NCI-H1105 treated with DMSO at 0.1 percent for 48 hours (cell line): Measurements from ENCODE around the gene SPACA9.

ENCODE experiments used
- DNase-seq: peaks from one replicate; lab custom pipeline; 2025; lab: John Stamatoyannopoulos, UW

Gene SPACA9

GRCh38 chr9:132894862-132895835 is 16.5 kb downstream of the SPACA9 start:
- DNase-seq: no peak

- DNase-seq: no peak
Observed at GRCh38 chr9:132896264-132896663, 17.6 kb downstream of the SPACA9 start.

- no peak for DNase-seq
Observed at GRCh38 chr9:132896906-132897305, 18.2 kb downstream of the SPACA9 start.

- no peak for DNase-seq
Observed at GRCh38 chr9:132898051-132898450, 19.4 kb downstream of the SPACA9 start.

- peak; percentile 55 for DNase-seq
Observed at GRCh38 chr9:132901858-132902831, 23.4 kb downstream of the SPACA9 start.

GRCh38 chr9:132903574-132904492 is 25.1 kb downstream of the SPACA9 start:
- DNase-seq: no peak

- no peak for DNase-seq
Observed at GRCh38 chr9:132905726-132906125, 27.0 kb downstream of the SPACA9 start.

DNA sequence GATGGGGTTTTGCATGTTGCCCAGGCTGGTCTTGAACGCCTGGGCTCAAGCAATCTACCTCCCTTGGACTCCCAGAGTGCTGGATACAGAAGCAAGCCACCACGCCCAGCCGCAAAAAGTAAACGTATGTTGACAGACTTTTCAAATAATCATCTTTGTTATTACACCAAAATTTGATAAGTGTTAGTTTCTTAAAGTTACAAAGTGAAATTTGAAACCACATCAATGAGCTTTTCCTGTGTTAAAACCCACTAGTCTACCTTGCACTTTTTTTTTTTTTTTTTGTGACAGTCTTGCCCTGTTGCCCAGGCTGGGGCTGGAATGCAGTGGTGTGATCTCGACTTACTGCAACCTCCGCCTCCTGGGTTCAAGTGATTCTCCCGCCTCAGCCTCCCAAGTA is 29.9 kb downstream of the SPACA9 start:
- DNase-seq: no peak

DNA sequence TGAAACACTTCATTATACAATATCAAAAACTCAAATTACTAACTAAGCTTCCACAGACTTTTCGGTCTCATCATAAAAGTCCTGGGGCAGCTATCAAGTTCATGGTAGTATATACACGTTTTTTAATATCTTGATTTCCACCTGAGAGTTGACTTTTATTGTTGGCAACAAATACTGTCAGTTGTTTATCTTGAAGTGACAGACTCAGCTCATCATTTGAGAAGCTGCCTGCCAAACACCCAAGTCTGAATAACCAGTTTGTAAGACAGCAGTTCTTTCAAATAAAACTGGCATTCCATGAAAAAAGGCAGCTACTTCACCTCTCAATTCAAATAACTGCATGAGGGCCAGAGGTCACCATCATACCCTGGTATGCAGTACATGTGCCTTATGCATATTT is 30.6 kb downstream of the SPACA9 start:
- DNase-seq: no peak

DNA sequence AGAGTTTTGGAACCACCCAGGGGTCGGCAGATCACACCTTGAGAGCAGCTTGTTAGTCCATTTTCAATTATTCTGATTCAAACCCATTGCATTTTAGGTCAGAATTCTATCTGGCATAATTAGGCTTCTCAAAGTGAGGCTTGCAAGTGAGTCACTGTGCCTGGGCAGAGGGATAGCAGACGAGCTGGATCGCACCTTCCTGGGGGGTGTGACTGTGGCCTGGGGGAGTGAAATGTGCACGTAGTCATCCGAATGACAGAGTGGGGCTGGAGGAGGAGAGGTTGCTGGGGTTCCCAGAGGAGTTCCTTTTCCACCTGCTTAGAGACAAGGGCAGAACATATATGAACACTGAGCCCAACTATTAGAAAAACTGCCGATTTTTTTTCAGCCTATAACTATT is 31.7 kb downstream of the SPACA9 start:
- no peak for DNase-seq

DNA sequence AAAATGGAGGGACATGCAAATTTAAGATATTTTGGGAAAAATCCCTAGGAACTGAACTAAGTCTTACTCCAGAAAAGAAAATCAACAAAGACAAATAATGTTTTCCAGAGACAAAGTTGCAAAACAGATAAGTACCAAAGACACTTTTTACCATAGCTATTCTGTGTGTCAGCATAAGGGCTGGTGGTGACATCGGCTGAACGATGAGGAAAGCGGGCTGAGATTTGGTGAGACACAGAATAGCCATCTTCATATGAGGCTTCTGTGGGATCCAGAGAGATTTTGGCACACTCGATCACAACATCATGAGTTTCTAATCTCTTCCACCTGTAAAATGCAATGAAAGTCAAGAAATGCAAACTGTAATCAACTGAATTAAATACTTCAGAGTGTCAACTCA is 33.4 kb downstream of the SPACA9 start:
- DNase-seq: no peak

GRCh38 chr9:132914924-132915323 is 36.2 kb downstream of the SPACA9 start:
- DNase-seq: no peak

DNA sequence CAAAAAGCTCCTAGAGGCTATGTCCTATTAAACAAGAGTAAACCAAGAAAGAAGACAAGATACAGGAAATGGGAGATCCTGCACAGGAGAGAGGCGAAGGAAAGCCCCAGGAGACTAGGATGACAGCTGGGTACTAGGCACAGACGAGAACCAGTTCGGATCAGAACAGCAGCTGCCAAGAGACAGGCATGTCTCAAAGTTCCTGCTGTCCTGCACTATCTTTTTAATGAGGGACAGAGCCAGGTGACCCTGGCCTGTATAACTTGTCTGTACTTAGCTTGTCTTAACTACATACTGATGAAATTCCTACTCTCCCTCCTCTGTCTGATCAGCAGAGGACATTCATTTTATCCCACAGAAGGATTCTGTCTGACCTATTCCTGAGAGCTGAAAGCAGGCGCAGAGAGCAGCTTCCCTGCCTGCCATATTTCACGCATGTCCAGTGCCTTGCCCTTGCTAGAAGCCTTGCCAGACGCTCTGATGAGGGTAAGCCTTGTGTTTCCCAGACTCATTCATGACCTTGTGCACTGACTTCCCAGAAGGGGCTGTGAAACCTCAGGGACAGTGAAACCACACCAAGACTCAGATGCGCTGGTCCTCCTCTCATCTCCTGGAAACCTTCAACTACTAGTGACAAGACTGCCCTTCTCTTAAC is 41.0 kb downstream of the SPACA9 start:
- no peak for DNase-seq

DNA sequence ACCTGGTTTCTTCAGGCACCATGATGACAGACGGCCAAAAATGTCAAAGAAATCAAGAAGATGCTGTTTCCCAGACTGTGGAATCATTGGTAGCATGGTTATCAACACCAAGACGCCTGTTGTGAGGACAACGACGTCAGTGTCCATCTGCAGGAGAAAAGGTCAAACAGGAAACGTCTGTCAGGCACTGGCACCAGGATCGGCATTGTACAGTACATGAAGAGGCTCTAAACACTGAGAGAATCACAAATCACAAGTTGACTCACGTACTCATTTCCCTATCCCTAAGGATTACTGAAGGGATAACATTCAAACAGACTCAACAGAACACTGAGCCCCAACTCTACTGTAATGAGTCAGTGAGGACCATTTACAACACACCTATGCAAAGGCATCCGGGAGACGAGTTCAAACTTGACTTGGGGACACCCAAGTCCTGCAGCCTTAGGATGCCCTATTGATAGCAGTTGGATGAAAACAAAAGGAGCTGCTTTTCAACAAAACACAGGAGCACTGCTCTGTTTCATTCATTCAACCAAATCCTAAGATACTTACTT is 44.7 kb downstream of the SPACA9 start:
- DNase-seq: no peak

DNA sequence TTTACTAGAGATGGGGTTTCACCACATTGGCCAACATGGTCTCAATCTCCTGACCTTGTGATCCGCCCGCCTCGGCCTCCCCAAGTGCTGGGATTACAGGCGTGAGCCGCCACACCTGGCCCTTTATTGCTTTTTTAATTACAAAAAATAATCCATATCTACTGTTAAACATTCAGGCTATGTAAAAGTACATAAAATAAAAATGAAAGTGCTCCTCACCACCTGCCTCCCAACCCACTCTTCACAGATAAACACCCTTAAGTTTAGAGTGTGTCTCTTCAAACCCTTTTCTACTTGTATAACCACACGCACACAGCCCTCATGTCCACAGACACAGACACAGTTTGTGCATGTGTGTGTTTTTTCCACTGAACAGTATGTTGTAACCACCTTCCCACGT is 49.0 kb downstream of the SPACA9 start:
- no peak for DNase-seq

GRCh38 chr9:132931178-132931735 is 52.6 kb downstream of the SPACA9 start:
- DNase-seq: no peak

GRCh38 chr9:132935026-132935425 is 56.3 kb downstream of the SPACA9 start:
- no peak for DNase-seq

GRCh38 chr9:132937463-132937901 is 58.8 kb downstream of the SPACA9 start:
- DNase-seq: no peak

DNA sequence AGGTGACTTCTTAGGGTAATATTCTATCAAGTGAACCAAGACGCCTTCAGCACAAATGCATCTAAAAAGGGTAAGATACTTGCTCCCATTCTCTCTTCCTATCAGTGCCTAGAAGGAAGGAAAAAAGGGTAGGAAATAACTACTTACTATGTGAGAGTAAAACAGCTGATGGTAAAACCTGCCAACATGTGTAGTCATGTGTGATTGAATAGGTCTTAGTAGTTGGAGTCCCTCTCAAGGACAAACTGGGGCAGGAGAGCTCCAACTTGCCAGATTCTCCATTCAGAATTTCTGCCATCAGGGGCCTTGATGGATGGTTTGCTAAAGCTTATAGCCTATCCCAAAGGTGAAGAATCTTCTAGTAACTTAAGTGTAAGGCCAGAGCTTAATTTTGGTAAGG is 60.5 kb downstream of the SPACA9 start:
- DNase-seq: no peak
